Uterus (tissue), 4 donors: ENCODE results near the gene SOWAHA. TPM values are rescaled to one million over a fixed set of nuclear protein-coding genes. Genes with fewer than 3 reads are reported as not detected.

Experiments
- DNase-seq, 2 donors: peaks; one replicate each; pipeline ENCODE4 v3.0.0-alpha.2; 2019 to 2020
- H3K27ac ChIP-seq, 2 donors: fragments of 200-600 bp; sonication (generic); 1 replicate in 1 of 2; 2 replicates in 1 of 2; pipeline ENCODE4 v1.5.1; 2016 to 2018
- H3K27me3 ChIP-seq, 2 donors: fragments of 200-600 bp; sonication (generic); one replicate each; pipeline ENCODE4 v1.5.1; 2018 to 2019; ENCODE audit warnings: control low read depth in 1 of 2
- H3K36me3 ChIP-seq, 2 donors: fragments of 200-600 bp; sonication (generic); one replicate each; pipeline ENCODE4 v1.5.1; 2019; ENCODE audit warnings: control low read depth in 1 of 2
- H3K4me1 ChIP-seq, 2 donors: fragments of 200-600 bp; sonication (generic); one replicate each; pipeline ENCODE4 v1.5.1; 2018 to 2019; ENCODE audit warnings: control low read depth in 1 of 2
- H3K4me3 ChIP-seq, 2 donors: fragments of 200-600 bp; sonication (generic); 1 replicate in 1 of 2; 2 replicates in 1 of 2; pipeline ENCODE4 v1.5.1; 2018 to 2019; ENCODE audit warnings: mild to moderate bottlenecking in 1 of 2
- H3K9me3 ChIP-seq, 2 donors: fragments of 200-600 bp; sonication (generic); one replicate each; pipeline ENCODE4 v1.5.1; 2019; ENCODE audit warnings: control low read depth in 1 of 2
- CTCF ChIP-seq, 4 experiments: fragments of 200-600 bp in 2 of 4; fragments of 450-650 bp in 2 of 4; sonication (generic) in 2 of 4; IDR thresholded peaks; one replicate each; pipeline ENCODE4 v1.5.1; 2016 to 2019; ENCODE audit warnings: antibody characterized with exemption in 4 of 4, mild to moderate bottlenecking in 2 of 4, moderate library complexity in 1 of 4
- POLR2A ChIP-seq, 2 donors: fragments of 450-650 bp; IDR thresholded peaks; one replicate each; pipeline ENCODE4 v1.6.1; 2016; ENCODE audit warnings: antibody characterized with exemption in 2 of 2, mild to moderate bottlenecking in 1 of 2, moderate library complexity in 1 of 2
- intact Hi-C: fragments of 100-400 bp; cut with DNase I; formaldehyde crosslinking; loops from one replicate; pipeline ENCODE4 v1.15.1; 2023; ENCODE audit warnings: low total_unique reads
- total RNA-seq, 4 donors: library from RNA; depleted of rRNA in 3 of 4; stranded (reverse); fragments of >200 nt in 3 of 4; gene quantifications; one replicate each; pipeline versions ENCODE4 v1.1.0 to v1.2.4, GENCODE V29; 2014 to 2023
- donor health status: DM: yes; HTN: yes; CAD: no.

Gene SOWAHA
- total RNA-seq, 4 donors from 2014 or later: under 0.01 to 0.14 (median 0.12) TPM; not detected in 1

DNA sequence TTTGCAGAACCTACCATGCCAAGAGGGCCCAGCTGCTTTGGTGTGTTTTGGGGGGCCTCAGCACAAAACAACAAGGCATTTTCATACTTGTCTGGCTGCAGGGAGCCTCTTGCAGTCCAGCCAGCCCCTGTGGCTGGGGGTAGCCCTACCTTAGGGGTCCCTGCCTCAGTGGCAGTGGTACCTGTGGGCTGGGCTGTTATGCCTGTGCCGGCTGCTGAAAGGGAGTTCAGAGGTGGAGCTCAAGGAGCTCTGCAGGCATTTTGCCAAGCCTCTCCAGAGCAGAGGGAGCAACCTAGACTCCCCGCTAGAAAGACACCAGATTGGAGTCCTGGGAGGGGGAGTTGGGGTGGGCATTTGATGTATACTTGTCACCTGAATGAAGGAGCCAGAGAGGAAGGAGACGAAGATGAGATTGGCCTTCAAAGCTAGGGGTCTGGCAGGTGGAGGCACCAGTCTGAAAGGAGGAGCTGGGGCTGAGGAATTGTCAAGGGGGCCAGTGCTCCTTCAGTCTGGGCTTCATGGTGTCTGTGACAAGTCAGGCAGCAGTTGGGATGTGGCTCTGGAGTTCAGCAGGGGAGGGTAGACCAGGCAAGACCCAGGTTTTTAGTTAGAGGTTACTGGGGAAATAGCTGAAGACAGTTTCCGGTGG lies 15.9 kb downstream of the SOWAHA start:
- H3K9me3 ChIP-seq: no peaks in the 10 kb centered on the region
- H3K27ac ChIP-seq: peak overlapping the region; percentile 87 to 90
- H3K36me3 ChIP-seq: no peaks in the 10 kb centered on the region
- TF ChIP-seq CTCF (IDR thresholded peaks at IDR 0.05): no peak
- TF ChIP-seq POLR2A (IDR thresholded peaks at IDR 0.05): no peak
- H3K27me3 ChIP-seq: no peaks in the 10 kb centered on the region
- H3K4me1 ChIP-seq: no peaks in the 10 kb centered on the region
- peak overlapping the region in 1 of 2 donors; percentile 41 for H3K4me3 ChIP-seq
- DNase-seq: peak in 1 of 2 donors; percentile 20
- intact Hi-C loops: loop anchor here (10.0 kb wide), 1 partner anchor 56 kb away; no protein-coding TSS in a partner anchor

DNA sequence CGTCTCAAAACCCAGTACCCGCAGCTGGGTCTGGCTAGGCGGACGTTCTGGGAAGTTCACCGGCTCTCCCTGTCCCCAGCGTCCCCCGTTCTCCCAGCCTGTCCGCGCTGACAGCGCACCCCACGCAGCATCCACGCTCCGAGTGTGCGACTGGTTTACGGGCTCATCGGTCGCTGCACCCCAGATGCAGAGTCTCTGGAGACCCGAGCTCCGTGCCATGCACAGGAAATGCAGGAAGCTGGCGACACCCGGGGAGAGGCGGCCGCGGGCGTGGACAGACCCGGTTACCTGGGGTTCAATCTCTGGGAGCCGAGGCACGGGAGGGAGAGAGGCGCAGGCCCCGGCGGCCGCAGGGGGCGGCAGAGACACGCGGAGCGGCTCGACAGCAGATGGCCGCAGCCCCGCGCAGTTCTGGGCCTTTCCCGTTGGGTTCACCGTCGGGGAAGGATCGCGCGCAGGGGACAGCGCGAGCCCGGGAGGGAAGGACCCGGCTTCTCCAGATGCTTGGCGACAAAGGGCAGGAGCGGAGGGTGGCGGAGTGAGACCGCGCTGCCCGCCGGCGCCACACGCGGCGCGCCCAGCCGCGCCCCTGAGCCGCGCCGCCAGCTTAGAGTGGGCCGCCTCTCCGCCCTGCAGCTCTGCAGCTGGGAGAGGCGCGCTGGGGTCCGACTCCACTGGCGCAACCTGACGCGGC lies 16.8 kb downstream of the SOWAHA start:
- Histone ChIP-seq H3K9me3 (no peaks in the 10 kb centered on the region), H3K4me3 (peak overlapping the region; percentile 41 to 69), H3K27ac (peak overlapping the region; percentile 87 to 90), H3K27me3 (no peaks in the 10 kb centered on the region), H3K36me3 (no peaks in the 10 kb centered on the region), H3K4me1 (no peaks in the 10 kb centered on the region)
- TF ChIP-seq POLR2A (IDR thresholded peaks at IDR 0.05) (peak in 1 of 2 donors; percentile 12), CTCF (IDR thresholded peaks at IDR 0.05) (peak; percentile 83 to 99 (median 92))
- intact Hi-C loops: loop anchor here (10.0 kb wide), 1 partner anchor 55 kb away; no protein-coding TSS in a partner anchor
- DNase-seq: peak; percentile 74 to 77

GRCh38 chr5:132830436-132831094 lies 17.5 kb downstream of the SOWAHA start, which contains the start of gene SHROOM1:
TSS of gene SHROOM1 (minus strand) at chr5:132830647. CDS start at chr5:132826140, 4,507 bp downstream.
- Histone ChIP-seq H3K27ac (peak within 1 kb of the TSS; percentile 87 to 90), H3K36me3 (no peaks in the 10 kb centered on the region), H3K27me3 (no peaks in the 10 kb centered on the region), H3K4me1 (no peaks in the 10 kb centered on the region), H3K4me3 (peak within 1 kb of the TSS; percentile 41 to 69), H3K9me3 (no peaks in the 10 kb centered on the region)
- peak; percentile 57 to 59 for DNase-seq
- intact Hi-C loops: no loop called here
- TF ChIP-seq CTCF (IDR thresholded peaks at IDR 0.05): peak in 1 of 4 experiments; percentile 16
- peak in 1 of 2 donors; percentile 51 for TF ChIP-seq POLR2A (IDR thresholded peaks at IDR 0.05)

- Histone ChIP-seq H3K4me1 (no peaks in the 10 kb centered on the region), H3K27ac (peak overlapping the region; percentile 87 to 90), H3K36me3 (no peaks in the 10 kb centered on the region), H3K4me3 (peak overlapping the region; percentile 41 to 69), H3K27me3 (no peaks in the 10 kb centered on the region), H3K9me3 (no peaks in the 10 kb centered on the region)
- DNase-seq: peak in 1 of 2 donors; percentile 16
- intact Hi-C loops: no loop called here
- TF ChIP-seq CTCF (IDR thresholded peaks at IDR 0.05): no peak
- no peak for TF ChIP-seq POLR2A (IDR thresholded peaks at IDR 0.05)
Measured at GRCh38 chr5:132831095-132831860, 18.2 kb downstream of the SOWAHA start.
